ENCODE data around the gene PLCD3. TPM values are rescaled to one million over a fixed set of nuclear protein-coding genes. Genes with fewer than 3 reads are reported as not detected.

Gene PLCD3
- total RNA-seq, 2 experiments from 2014 or later, result 1.4 to 4.6 TPM

DNA sequence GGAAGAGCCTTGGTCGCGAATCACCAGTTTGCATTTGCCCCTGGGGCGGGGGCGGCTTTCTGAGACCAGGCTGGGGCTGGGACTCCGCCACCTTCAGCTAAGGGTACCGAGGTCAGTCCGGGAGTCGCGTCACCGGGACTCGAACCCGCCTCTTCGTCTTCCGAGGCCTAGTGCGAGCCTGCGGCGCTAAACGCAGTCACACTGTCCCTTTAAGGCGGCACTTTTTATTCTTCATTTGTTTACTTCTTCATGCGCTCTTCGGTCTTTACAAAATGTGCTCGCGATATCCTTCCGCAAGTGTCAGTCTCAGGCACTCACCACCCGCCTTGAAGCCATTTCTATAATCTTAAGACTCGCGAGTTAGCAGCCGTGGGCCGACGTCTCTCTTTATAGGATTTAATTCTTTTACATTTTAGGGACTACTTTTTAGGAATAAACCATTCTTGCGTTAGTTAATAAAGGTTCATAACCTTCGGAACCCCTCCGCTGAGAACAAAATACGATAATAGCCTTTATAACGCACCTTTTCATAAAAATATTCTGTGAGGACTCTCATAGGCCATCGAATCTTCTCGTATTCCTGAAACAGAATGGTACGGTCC, 15.4 kb upstream of the PLCD3 start:
- H3K9me2 ChIP-seq (ENCODE audit: insufficient read depth, low read length), result no peaks in the 10 kb centered on the region
- H3K4me1 ChIP-seq (ENCODE audit: insufficient read depth, low read length, poor library complexity, severe bottlenecking), result peaks cover 46% of the 10 kb centered on the region
- DNase-seq (ENCODE audit: low spot score), result peak; percentile 98
- intact Hi-C loops (cut with micrococcal nuclease; ENCODE audit: unreplicated experiment), result loop anchor here (1.0 kb wide), 2 partner anchors 12 to 14 kb away; partner anchors contain the start of genes ACBD4 and HEXIM2
- H2AFZ ChIP-seq (ENCODE audit: low read length), result peak overlapping the region; percentile 84; the same call in 1 of the 2 replicates
- peaks cover 16% of the 10 kb centered on the region; the same call in 1 of the 2 replicates for H3K79me2 ChIP-seq (ENCODE audit: insufficient read depth, low read depth, low read length)
- peak overlapping the region; percentile 88 for H3K27ac ChIP-seq (ENCODE audit: low read depth, low read length, poor library complexity, severe bottlenecking)
- ChIA-PET POLR2A (interaction anchor here (0.7 to 2.2 kb wide), 5 partner anchors 11 to 261 kb away, joined by 3 to 17 read pairs (median 4); partner anchors contain the start of gene HEXIM2), CTCF (ENCODE audit: unreplicated experiment) (interaction anchor here (0.6 kb wide), 1 partner anchor 210 kb away, joined by 5 read pairs; no protein-coding TSS in a partner anchor)
- peaks cover 15% of the 10 kb centered on the region; the same call in 1 of the 2 replicates for H4K20me1 ChIP-seq (ENCODE audit: insufficient read depth, low read length)
- TF ChIP-seq, protein P1, sequence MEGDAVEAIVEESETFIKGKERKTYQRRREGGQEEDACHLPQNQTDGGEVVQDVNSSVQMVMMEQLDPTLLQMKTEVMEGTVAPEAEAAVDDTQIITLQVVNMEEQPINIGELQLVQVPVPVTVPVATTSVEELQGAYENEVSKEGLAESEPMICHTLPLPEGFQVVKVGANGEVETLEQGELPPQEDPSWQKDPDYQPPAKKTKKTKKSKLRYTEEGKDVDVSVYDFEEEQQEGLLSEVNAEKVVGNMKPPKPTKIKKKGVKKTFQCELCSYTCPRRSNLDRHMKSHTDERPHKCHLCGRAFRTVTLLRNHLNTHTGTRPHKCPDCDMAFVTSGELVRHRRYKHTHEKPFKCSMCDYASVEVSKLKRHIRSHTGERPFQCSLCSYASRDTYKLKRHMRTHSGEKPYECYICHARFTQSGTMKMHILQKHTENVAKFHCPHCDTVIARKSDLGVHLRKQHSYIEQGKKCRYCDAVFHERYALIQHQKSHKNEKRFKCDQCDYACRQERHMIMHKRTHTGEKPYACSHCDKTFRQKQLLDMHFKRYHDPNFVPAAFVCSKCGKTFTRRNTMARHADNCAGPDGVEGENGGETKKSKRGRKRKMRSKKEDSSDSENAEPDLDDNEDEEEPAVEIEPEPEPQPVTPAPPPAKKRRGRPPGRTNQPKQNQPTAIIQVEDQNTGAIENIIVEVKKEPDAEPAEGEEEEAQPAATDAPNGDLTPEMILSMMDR (conservative IDR thresholded peaks at IDR 0.05; ENCODE audit: low read length), result no peak
- TF ChIP-seq EZH2phosphoT487 (IDR thresholded peaks at IDR 0.05; ENCODE audit: borderline replicate concordance, low read depth, low read length), result no peak
- no peaks in the 10 kb centered on the region for H3K9me3 ChIP-seq (ENCODE audit: low read length)
- H3K4me2 ChIP-seq (ENCODE audit: low read length), result peak overlapping the region; percentile 95
- peak overlapping the region; percentile 75 for H3K4me3 ChIP-seq (ENCODE audit: low read depth, low read length, poor library complexity, severe bottlenecking)
- no TSS peak for BruUV-seq (replicated peaks)
- H3K36me3 ChIP-seq (ENCODE audit: insufficient read depth, low read length), result no peaks in the 10 kb centered on the region

DNA sequence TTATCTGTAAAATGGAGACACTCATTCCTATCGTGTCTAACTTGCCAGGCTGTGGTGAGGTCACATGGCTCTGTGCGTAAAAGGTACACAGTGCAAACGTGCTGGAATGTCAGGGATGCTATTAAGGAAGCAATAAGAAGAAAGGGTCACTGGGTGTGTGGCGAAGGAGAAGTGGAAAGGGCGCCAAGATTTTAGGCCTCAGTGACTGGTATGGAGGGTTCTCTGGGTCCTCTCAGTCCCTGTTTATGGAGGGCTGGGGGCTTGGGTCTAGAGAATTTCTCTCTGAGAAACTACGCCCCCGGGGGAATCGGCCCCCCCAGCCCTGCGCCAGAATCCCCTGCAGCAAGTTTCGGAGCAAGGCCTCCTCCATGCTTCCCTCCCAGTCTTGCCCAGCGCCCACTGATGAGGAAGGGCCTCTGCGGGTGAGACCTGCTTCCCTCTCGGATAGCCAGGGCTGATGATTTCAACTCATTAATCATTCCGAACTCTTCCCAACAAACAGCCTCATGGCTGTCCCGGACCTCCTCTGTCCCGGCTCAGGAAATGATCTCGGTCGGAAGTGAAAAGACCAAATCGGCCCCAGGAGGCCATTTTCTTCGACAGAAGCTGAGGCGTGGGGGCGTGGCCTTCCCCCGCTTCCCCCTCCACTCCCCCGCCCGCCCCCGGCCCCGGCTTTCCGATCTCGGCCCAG, 14.7 kb upstream of the PLCD3 start:
- CTCF ChIA-PET (ENCODE audit: unreplicated experiment), result interaction anchor here (0.6 kb wide), 1 partner anchor 236 kb away, joined by 5 read pairs; no protein-coding TSS in a partner anchor
- BruUV-seq (replicated peaks), result no TSS peak
- H3K4me1 ChIP-seq (ENCODE audit: insufficient read depth, low read length, poor library complexity, severe bottlenecking), result peaks cover 46% of the 10 kb centered on the region
- H2AFZ ChIP-seq (ENCODE audit: low read length), result peak overlapping the region; percentile 84
- H3K9me2 ChIP-seq (ENCODE audit: insufficient read depth, low read length), result no peaks in the 10 kb centered on the region
- peak overlapping the region; percentile 95 for H3K4me2 ChIP-seq (ENCODE audit: low read length)
- TF ChIP-seq, protein P1 (conservative IDR thresholded peaks at IDR 0.05; ENCODE audit: low read length), result no peak
- peaks cover 16% of the 10 kb centered on the region; the same call in 1 of the 2 replicates for H3K79me2 ChIP-seq (ENCODE audit: insufficient read depth, low read depth, low read length)
- H3K27ac ChIP-seq (ENCODE audit: low read depth, low read length, poor library complexity, severe bottlenecking), result peak overlapping the region; percentile 88
- H4K20me1 ChIP-seq (ENCODE audit: insufficient read depth, low read length), result peaks cover 15% of the 10 kb centered on the region; the same call in 1 of the 2 replicates
- DNase-seq (ENCODE audit: low spot score), result peak; percentile 87
- POLR2A ChIA-PET, result interaction anchor here (0.7 to 0.8 kb wide), 2 partner anchors 14 to 36 kb away, joined by 3 read pairs; no protein-coding TSS in a partner anchor
- peak overlapping the region; percentile 75 for H3K4me3 ChIP-seq (ENCODE audit: low read depth, low read length, poor library complexity, severe bottlenecking)
- intact Hi-C loops (cut with micrococcal nuclease; ENCODE audit: unreplicated experiment), result loop anchor here (1.0 kb wide), 2 partner anchors 12 to 14 kb away; partner anchors contain the start of genes ACBD4 and HEXIM2
- no peaks in the 10 kb centered on the region for H3K36me3 ChIP-seq (ENCODE audit: insufficient read depth, low read length)
- H3K9me3 ChIP-seq (ENCODE audit: low read length), result no peaks in the 10 kb centered on the region
